Measurements from ENCODE around the gene KLHL26. TPM values are rescaled to one million over a fixed set of nuclear protein-coding genes. Genes with fewer than 3 reads are reported as not detected.

Gene KLHL26
- total and polyA plus RNA-seq, 2 of the 13 experiments (the other 11 are each of a cell fraction or from before 2014, with no cell fraction given): 1.5 to 1.7 TPM

GRCh38 chr19:18597809-18598660, 38.8 kb upstream of the KLHL26 start:
- no peaks in the 10 kb centered on the region for H3K9me3 ChIP-seq (ENCODE audit: low read length)
- DNase-seq (ENCODE audit: low spot score) (no peak), ATAC-seq (no peak), FAIRE-seq (no peak)
- no peaks in the 10 kb centered on the region for H3K27me3 ChIP-seq (ENCODE audit: control insufficient read depth in 1 of 2, insufficient read depth in 2 of 2, low read length in 2 of 2)
- ChIA-PET CTCF (ENCODE audit: low intra/inter-chr PET ratio, low total read pairs) (no interaction called here), POLR2A (no interaction called here)
- H3K4me3 ChIP-seq (replicated peaks in 1 of 3; ENCODE audit: insufficient read depth in 1 of 3, low read depth in 2 of 3, low read length in 3 of 3): no peak overlapping the region
- peaks cover 11% of the 10 kb centered on the region for H3K79me2 ChIP-seq (ENCODE audit: insufficient read depth, low read length)
- in situ Hi-C loops (cut with HindIII; ENCODE audit: extremely low pct_ligation_motif_present, low pct_unique_long_range_greater_than_20kb): no loop called here
- H2AFZ ChIP-seq (ENCODE audit: low read length): no peak overlapping the region
- intact Hi-C loops (cut with micrococcal nuclease; ENCODE audit: unreplicated experiment): no loop called here
- H3K36me3 ChIP-seq (replicated peaks in 1 of 2; ENCODE audit: control insufficient read depth in 1 of 2, insufficient read depth in 2 of 2, low read length in 2 of 2): peaks cover 20 to 55% of the 10 kb centered on the region in 2 experiments; a peak in 4 of 5 replicates
- no peak overlapping the region for H3K27ac ChIP-seq (ENCODE audit: extremely low read length, insufficient read depth, low read length)
- no peak overlapping the region for H3K4me2 ChIP-seq (ENCODE audit: low read depth, low read length)
- TF ChIP-seq ZNF337 (CRISPR knock-in tag; IDR thresholded peaks at IDR 0.05; ENCODE audit: borderline replicate concordance, low read depth) (no peak), AGO2 (optimal IDR thresholded peaks at IDR 0.05; ENCODE audit: low read depth, low read length) (peak; percentile 53)
- peaks cover 5% of the 10 kb centered on the region for H3K4me1 ChIP-seq (ENCODE audit: insufficient read depth, low read length)
- no peak overlapping the region for H3K9ac ChIP-seq (ENCODE audit: insufficient read depth, low read depth, low read length)
- peaks cover 9% of the 10 kb centered on the region for H4K20me1 ChIP-seq (ENCODE audit: insufficient read depth, low read length)
- BruUV-seq (replicated peaks): no TSS peak
- 96% methylated on average over 19 of the region's 25 CpGs for WGBS (ENCODE audit: low lambda C conversion rate)

DNA sequence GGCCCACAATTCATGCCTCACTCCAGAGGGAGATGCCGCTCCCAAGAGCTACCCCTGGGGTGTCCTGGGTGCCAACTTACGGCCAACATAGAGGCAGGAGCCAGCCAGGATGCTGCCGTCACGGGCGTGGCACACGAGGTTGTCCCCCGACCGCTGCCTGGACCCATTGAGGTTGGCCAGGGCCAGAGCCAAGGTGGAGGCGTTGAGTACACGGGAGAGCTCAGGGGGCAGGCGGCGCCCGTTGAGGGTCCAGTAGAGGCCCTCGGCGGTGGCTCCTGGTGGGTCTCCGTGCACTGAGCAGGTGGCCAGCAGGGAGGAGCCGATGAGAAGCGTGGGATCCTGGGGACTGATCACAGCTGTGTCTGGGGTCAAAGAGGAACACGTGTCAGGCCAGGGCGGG, 37.3 kb upstream of the KLHL26 start:
- CTCF ChIA-PET (ENCODE audit: low intra/inter-chr PET ratio, low total read pairs): no interaction called here
- TF ChIP-seq CREM (IDR thresholded peaks at IDR 0.05) (no peak), CREM (CRISPR knock-in tag; IDR thresholded peaks at IDR 0.05) (no peak), ZFP36L1 (CRISPR knock-in tag; IDR thresholded peaks at IDR 0.05) (no peak), HNRNPL (IDR thresholded peaks at IDR 0.05; ENCODE audit: low read depth, low read length) (no peak), ZNF441 (CRISPR knock-in tag; IDR thresholded peaks at IDR 0.05; ENCODE audit: borderline replicate concordance) (no peak), AGO2 (optimal IDR thresholded peaks at IDR 0.05; ENCODE audit: low read depth, low read length) (peak; percentile 66), CBFB (CRISPR knock-in tag; IDR thresholded peaks at IDR 0.05) (no peak), RBFOX2 (IDR thresholded peaks at IDR 0.05; ENCODE audit: low read depth, low read length) (0 out of 2 replicates have a peak, but pooled peaks have one; percentile 25), SMC3 (IDR thresholded peaks at IDR 0.05; ENCODE audit: low read length) (no peak), ZNF12 (CRISPR knock-in tag; IDR thresholded peaks at IDR 0.05) (no peak), EEA1 (CRISPR knock-in tag; IDR thresholded peaks at IDR 0.05; ENCODE audit: borderline replicate concordance) (no peak)
- TF ChIP-seq, protein P1, sequence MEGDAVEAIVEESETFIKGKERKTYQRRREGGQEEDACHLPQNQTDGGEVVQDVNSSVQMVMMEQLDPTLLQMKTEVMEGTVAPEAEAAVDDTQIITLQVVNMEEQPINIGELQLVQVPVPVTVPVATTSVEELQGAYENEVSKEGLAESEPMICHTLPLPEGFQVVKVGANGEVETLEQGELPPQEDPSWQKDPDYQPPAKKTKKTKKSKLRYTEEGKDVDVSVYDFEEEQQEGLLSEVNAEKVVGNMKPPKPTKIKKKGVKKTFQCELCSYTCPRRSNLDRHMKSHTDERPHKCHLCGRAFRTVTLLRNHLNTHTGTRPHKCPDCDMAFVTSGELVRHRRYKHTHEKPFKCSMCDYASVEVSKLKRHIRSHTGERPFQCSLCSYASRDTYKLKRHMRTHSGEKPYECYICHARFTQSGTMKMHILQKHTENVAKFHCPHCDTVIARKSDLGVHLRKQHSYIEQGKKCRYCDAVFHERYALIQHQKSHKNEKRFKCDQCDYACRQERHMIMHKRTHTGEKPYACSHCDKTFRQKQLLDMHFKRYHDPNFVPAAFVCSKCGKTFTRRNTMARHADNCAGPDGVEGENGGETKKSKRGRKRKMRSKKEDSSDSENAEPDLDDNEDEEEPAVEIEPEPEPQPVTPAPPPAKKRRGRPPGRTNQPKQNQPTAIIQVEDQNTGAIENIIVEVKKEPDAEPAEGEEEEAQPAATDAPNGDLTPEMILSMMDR (CRISPR knock-in tag; IDR thresholded peaks at IDR 0.05): no peak
- TF ChIP-seq, protein P2, sequence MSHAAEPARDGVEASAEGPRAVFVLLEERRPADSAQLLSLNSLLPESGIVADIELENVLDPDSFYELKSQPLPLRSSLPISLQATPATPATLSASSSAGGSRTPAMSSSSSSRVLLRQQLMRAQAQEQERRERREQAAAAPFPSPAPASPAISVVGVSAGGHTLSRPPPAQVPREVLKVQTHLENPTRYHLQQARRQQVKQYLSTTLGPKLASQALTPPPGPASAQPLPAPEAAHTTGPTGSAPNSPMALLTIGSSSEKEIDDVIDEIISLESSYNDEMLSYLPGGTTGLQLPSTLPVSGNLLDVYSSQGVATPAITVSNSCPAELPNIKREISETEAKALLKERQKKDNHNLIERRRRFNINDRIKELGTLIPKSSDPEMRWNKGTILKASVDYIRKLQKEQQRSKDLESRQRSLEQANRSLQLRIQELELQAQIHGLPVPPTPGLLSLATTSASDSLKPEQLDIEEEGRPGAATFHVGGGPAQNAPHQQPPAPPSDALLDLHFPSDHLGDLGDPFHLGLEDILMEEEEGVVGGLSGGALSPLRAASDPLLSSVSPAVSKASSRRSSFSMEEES (CRISPR knock-in tag; IDR thresholded peaks at IDR 0.05): no peak

More for the DNA sequence above, 37.3 kb upstream of the KLHL26 start:
- Histone ChIP-seq H3K27me3 (ENCODE audit: control insufficient read depth in 1 of 2, insufficient read depth in 2 of 2, low read length in 2 of 2) (no peaks in the 10 kb centered on the region), H4K20me1 (ENCODE audit: insufficient read depth, low read length) (peaks cover 17% of the 10 kb centered on the region), H3K4me3 (replicated peaks in 1 of 3; ENCODE audit: insufficient read depth in 1 of 3, low read depth in 2 of 3, low read length in 3 of 3) (no peak overlapping the region), H3K27ac (ENCODE audit: extremely low read length, insufficient read depth, low read length) (no peak overlapping the region), H3K9me3 (ENCODE audit: low read length) (no peaks in the 10 kb centered on the region), H3K79me2 (ENCODE audit: insufficient read depth, low read length) (peaks cover 20% of the 10 kb centered on the region), H2AFZ (ENCODE audit: low read length) (no peak overlapping the region), H3K36me3 (replicated peaks in 1 of 2; ENCODE audit: control insufficient read depth in 1 of 2, insufficient read depth in 2 of 2, low read length in 2 of 2) (peaks cover 20 to 49% of the 10 kb centered on the region in 2 experiments; a peak in 4 of 5 replicates), H3K9ac (ENCODE audit: insufficient read depth, low read depth, low read length) (no peak overlapping the region), H3K4me1 (ENCODE audit: insufficient read depth, low read length) (peaks cover 17% of the 10 kb centered on the region), H3K4me2 (ENCODE audit: low read depth, low read length) (no peak overlapping the region)
- in situ Hi-C loops (cut with HindIII; ENCODE audit: extremely low pct_ligation_motif_present, low pct_unique_long_range_greater_than_20kb): no loop called here
- POLR2A ChIA-PET: no interaction called here
- WGBS (ENCODE audit: low lambda C conversion rate): 95% methylated on average over 18 of the region's 20 CpGs
- DNase-seq (ENCODE audit: low spot score) (no peak), FAIRE-seq (no peak), ATAC-seq (no peak)
- no TSS peak for BruUV-seq (replicated peaks)
- intact Hi-C loops (cut with micrococcal nuclease; ENCODE audit: unreplicated experiment): no loop called here
